ENCODE measurements around the gene EFNA5. TPM values are rescaled to one million over a fixed set of nuclear protein-coding genes. Genes with fewer than 3 reads are reported as not detected.
"Not testable (repeated sequence)": the region's sequence is repeated elsewhere in the genome, so short reads cannot be mapped to it uniquely, and the experiment has no call there.

The EFNA5 gene
- total RNA-seq, 1 donor from 2014 or later, result 27.9 TPM

DNA sequence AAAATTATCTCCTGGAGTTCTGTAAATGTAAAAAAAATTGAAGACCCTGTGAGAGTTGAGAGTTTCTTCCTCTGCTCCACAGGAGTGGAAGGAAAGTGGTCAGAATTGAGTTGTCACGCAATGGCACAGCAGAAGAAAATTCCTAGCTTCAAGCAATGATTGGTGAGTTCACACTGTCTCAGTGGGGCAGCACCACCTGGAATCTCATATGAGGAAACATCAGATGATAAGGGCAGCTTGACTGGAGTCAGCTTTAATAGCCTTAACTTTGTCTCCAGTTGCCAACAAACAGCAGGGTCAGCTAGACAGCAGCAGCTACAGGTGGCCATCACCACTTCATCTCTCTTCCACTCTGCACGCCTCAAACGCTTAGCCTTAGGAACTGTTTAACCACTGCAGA, 211.1 kb downstream of the EFNA5 start:
- no peak for DNase-seq (ENCODE audit: low spot score)

GRCh38 chr5:107458322-107458721, 212.4 kb downstream of the EFNA5 start:
- DNase-seq (ENCODE audit: low spot score), result no peak

- DNase-seq (ENCODE audit: low spot score), result no peak
Measured at GRCh38 chr5:107457881-107458280, 212.9 kb downstream of the EFNA5 start.

GRCh38 chr5:107457138-107457537, 213.6 kb downstream of the EFNA5 start:
- no peak for DNase-seq (ENCODE audit: low spot score)

DNA sequence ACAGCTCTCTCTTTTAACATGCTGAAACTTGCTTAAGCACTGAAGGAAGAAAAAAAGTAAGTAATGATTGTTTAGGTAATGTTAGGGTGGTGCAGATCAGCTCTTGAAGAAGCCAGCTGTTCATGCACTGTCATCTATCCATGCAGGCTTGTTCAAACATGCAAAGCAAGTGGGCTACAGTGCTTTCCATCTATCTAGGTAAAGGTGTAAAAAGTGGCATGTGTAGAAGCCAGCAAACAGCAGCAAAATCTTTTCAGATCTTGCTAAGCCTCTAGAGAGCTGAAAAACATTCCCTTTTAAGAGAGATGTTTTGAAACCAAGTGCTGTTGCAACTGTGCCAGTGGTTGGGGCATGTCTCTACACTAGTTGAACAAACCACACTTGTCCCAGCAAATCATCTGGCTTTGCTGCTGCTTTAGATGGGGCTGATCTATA, 214.4 kb downstream of the EFNA5 start:
- DNase-seq (ENCODE audit: low spot score), result no peak

DNA sequence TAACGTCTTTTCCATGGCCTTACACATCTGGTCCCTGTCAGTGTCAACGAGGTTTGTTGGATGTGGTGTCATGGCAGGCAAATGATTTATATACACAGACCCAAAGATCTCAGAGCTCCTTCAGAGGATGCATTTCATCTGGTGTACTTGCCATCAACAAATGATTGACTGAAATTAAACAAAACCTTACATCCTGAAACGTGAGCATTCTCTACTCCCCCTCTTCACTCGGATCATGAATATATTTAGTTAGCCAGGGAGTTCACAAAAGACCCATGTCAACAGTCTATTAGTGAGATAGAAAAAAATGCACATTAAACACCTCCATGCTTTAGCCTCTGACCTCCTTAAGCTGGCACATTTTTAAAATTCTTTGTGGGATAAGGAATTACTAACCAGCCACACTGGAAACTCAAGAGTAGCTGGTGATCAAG, 215.6 kb downstream of the EFNA5 start:
- no peak for DNase-seq (ENCODE audit: low spot score)

- not testable (repeated sequence) for DNase-seq (ENCODE audit: low spot score)
Measured at GRCh38 chr5:107451827-107452226, 218.9 kb downstream of the EFNA5 start.

DNA sequence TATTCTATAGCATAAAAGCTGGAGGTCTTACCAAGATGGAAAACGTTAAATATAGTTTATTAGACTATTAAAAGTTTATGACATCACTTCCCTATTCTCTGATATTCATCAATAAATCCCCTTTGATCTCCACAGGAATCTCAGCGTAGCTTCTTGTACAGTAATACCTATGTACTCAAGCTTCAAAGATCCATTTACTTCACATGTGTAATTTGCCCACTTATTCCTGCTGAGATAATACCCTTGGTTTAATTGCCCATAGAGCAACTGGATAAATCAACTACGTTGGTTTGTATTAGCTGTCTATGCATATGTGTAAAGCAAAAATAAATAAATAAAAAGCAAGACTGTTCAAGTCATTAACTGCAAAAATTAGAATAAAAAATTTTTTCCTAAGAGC, 219.7 kb downstream of the EFNA5 start:
- no peak for DNase-seq (ENCODE audit: low spot score)

- DNase-seq (ENCODE audit: low spot score), result no peak
Measured at GRCh38 chr5:107450531-107450930, 220.2 kb downstream of the EFNA5 start.

DNA sequence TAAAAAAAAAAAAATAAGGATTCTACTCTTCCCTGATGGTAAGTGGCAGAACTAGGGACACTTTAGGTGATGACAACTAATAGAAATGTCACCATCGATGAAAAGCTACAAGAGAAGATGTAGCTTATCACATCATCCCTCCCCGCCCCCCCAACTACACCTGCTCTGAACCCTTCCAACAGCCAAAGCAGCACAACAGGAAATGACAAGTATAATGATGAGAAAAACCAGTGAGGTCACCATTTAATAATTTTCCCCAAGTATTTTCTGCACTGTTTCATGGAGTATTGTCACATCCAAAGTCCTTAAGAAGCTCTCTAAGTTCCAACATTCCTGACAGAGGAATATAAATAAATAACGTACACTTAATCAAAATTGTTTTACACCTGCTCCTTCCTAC, 221.4 kb downstream of the EFNA5 start:
- no peak for DNase-seq (ENCODE audit: low spot score)

- DNase-seq (ENCODE audit: low spot score), result no peak
Measured at GRCh38 chr5:107447587-107447986, 223.2 kb downstream of the EFNA5 start.

DNA sequence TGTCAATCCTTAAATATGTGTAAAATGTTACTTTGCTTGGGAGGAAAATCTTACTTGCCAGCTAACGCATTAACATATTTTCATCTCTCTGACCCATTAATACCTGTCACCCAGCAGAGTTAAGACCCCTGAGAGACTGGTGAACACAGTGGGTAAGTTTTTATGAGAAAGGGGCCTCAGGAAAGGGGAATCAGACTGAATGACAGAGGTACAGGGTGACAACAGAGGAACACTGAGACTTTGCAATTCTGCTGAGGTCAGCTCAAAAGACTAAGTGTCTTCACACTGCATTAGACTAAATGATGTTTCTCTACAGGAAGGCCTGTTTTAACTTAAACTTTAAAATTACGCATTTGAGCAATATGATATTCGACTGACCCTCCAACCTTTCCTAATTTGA, 223.8 kb downstream of the EFNA5 start:
- DNase-seq (ENCODE audit: low spot score), result no peak

DNA sequence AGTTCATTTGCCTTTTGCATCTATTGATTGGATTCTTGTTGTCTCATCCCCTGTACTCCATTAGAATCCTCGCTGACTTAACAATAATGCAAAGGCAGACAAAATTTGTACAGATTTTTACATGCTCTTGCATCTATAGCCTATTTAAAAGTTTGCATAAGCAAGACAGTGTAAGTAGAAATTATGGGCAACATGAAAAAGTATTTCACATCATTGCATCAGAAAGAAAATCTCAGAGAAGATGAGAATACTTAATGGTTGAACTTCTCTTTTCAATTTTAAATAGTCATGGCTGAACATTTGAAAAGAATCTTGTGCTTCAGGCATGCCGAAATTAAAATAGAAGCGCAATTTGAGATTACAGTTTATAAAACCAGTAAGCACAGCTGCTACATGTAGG, 226.4 kb downstream of the EFNA5 start:
- no peak for DNase-seq (ENCODE audit: low spot score)

- no peak for DNase-seq (ENCODE audit: low spot score)
Measured at GRCh38 chr5:107443897-107444296, 226.8 kb downstream of the EFNA5 start.

- DNase-seq (ENCODE audit: low spot score), result no peak
Measured at GRCh38 chr5:107442452-107442851, 228.3 kb downstream of the EFNA5 start.

DNA sequence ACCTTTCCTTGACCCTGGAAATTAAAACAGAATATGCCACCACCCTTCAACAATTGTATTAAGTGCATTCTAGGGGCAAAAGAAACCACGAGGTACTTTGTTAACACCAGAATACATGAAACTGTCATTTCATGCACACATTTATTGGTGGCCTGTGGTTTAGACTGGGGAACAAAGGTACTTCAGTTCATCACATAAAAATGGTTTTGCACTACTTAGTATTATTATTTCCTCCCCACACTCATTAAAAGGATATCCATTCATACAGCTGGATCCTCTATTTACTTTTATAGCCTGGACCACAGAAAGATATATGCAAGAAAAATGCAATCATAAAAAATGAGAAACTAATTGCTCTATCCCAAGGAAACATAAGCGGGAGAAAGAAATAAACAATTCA, 230.9 kb downstream of the EFNA5 start:
- DNase-seq (ENCODE audit: low spot score), result no peak

DNA sequence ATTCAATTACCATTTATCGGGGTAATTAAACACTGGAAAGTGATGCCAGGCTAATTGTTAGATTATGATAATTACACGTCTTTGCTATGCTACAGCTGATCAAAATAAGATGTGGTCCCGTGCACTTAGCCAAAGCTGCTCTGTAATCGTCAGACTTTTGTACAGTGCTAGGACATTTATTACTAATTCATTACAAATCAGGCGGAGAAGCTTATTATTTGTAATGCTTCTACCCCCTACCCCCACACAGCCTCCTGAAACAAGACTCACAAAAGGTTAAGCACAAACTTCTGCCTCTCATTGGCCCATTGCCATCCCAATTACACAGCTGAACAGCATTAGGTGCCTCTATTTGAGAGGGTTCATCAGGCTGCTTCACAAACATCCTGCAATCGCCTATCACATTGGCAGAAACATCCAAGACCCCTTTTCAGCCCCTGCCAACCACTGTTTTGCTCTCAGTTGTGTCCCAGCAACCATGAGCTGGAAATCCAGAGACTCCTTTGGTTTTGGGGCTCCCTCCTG, 232.7 kb downstream of the EFNA5 start:
- DNase-seq (ENCODE audit: low spot score), result no peak

DNA sequence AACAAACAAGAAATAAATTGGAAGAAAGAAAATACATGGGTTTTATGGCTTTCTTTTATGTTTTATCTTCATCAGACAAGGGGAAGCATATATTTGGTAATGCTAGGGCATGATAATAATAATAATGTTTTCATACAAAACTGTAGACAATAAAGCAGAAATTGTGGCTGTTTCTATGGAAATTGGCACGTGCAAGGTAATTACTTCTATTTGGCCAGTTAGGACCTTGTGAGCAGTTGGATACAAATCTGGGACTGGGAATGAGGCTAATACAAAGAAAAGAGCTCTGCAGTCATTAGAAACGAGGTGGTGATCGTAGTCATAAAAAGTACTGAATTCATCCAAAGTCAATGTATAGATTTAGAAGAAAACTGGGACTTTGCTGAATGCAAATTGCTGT, 233.6 kb downstream of the EFNA5 start:
- DNase-seq (ENCODE audit: low spot score), result no peak

GRCh38 chr5:107436201-107436600, 234.5 kb downstream of the EFNA5 start:
- DNase-seq (ENCODE audit: low spot score), result no peak

- DNase-seq (ENCODE audit: low spot score), result no peak
Measured at GRCh38 chr5:107435061-107435460, 235.7 kb downstream of the EFNA5 start.

- DNase-seq (ENCODE audit: low spot score), result not testable (repeated sequence)
Measured at GRCh38 chr5:107433646-107434045, 237.1 kb downstream of the EFNA5 start.

- DNase-seq (ENCODE audit: low spot score), result no peak
Measured at GRCh38 chr5:107431998-107432397, 238.7 kb downstream of the EFNA5 start.

DNA sequence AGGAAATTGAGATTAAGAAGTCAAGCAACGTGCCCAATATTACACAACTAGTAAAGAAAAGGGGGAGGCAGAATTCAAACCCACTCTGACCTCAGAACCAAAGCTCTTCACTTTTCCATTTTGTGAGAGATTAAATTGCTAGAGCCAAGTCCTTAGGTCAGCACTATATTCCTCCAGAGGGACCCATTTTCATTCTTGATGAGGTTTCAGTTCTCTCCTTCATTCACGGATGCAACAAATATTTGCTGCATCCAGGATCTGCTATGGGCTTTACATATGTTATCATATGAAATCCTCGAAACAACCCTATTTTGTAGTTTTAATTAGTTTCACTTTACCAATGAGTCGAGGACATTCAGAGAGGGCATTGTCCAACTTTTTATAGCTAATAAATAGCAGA, 239.2 kb downstream of the EFNA5 start:
- DNase-seq (ENCODE audit: low spot score), result no peak

- no peak for DNase-seq (ENCODE audit: low spot score)
Measured at GRCh38 chr5:107430071-107430625, 240.6 kb downstream of the EFNA5 start.

All from mucosa of gallbladder (tissue), 1 donor.